Measurements from ENCODE around the gene TP73.

GRCh38 chr1:3618531-3618880 is 33.8 kb upstream of the TP73 start:
- TF ChIP-seq CTCF (IDR thresholded peaks at IDR 0.05; ENCODE audit: low read depth, low read length), result no peak
- TF ChIP-seq EZH2phosphoT487 (IDR thresholded peaks at IDR 0.05; ENCODE audit: low read depth), result no peak
